GM19238 (cell line): ENCODE data around the gene ZDHHC17.

ENCODE experiments used
- DNase-seq: peaks from one replicate; pipeline ENCODE4 v3.0.0; 2011; ENCODE audit warnings: low spot score; ENCODE audit not compliant: insufficient read length

Gene ZDHHC17

DNA sequence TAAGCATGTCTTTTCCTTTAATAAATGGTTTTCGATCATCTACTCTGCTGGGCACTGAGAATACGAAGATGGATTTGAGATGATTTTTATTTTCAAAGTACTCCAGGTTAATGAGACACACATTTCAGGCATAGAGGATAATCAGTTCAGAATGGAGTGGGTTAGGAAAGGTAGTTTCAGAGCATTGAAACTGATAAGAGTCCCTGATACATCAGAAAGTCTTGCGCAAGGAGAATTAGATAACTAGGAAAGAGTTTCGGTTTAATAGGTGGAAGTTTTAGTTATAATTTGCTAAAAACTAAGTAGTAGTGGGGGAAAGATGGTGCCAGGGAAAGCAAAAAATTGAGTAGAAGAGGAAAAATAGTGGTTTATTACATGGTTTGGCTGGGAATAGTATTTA, 50.1 kb downstream of the ZDHHC17 start:
- DNase-seq = no peak

DNA sequence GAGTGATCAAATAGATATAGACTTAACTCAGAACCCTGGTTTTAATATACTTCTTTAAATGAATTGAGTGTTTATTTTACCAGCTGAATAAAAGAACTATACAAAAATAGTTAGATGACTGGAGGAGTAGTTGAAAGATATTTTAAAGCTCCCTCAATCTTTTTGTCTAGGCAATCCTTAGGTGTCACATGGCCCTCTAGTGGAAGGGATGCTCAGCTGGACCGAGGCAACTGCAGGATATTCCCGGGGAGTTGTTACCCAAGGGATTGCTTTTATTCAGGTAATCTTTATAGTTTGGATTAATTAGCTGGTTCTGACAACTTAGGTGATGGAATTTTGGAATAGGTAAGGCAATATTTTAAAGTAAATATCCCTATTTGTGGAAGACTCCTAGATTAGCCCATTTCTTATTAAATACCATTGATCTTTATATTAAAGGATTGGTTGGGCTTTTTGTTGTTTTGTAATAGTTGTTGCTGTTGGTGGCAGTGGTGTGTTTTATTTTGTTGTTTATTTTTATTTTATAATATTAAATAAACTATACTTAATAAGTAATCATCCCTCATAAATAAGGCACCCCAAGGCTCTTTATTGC, 57.1 kb downstream of the ZDHHC17 start:
- DNase-seq = no peak

DNA sequence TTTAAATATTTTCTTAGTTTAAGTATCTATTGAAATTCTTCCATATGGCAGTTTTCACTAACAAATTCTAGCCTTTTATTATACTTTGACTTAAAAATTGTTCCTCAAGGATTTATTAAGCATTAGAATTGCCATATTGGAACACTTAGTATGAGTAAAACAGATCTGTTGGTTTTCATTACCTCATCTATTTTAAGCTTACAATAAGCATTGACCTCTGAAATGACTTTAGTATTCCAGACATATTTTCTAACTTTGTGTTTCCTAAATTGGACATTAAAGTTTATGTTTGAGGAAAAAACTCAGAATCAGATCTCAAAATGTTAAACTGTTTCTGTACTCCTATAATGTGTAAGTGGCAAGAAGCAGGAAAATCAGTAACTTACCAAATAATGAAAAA, 66.5 kb downstream of the ZDHHC17 start:
- no peak for DNase-seq

DNA sequence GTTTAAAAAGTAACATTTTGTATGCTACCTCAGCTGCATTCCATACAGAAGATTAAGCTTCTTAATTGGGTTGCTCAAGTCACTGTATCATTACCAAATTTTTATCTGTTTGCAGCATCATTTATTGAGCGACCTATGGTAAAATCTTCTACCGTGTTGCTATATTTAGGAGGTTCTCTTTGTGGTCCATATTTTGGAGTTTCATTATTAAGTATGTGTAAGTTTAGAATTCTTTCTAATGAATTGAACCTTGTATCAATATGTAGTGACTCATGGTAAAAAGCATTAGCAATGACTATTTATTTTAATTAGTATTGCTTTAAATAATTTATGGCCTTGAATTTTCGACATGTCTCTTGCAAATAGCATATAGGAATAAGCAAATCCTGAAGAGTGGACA, 72.7 kb downstream of the ZDHHC17 start:
- DNase-seq = no peak

DNA sequence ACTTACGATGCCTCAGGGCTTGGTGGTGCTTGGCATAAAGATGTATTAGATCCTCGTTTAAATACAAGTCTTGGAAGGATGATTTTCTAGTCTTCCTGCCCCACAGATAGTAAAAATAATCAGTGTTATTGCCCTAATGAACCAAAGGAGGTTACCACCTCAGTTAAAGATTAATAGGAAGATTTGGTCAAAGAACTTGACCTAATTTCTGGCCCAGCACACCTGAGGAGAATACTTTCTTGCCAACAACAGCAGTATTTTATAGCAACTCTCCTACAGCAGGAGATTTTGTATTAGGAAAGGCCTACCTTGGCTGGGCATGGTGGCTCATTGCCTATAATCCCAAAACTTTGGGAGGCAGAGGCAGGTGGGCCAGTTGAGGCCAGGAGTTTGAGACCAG, 83.3 kb downstream of the ZDHHC17 start:
- no peak for DNase-seq

DNA sequence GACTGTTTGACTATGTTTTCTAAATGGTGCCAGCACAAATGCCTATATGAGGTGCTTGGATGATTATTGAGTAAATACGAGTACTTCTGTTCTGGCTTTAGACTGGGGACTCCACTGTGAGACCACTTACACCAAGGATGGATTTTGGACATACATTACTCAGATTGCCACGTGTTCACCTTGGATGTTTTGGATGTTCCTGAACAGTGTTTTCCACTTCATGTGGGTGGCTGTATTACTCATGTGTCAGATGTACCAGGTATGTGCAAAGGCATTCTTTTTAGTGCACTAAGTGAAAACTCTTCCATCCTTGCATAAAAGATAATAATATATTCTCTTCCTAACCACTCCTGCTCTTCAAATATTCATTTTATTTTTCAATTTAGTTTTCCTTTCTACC, 84.2 kb downstream of the ZDHHC17 start:
- no peak for DNase-seq

DNA sequence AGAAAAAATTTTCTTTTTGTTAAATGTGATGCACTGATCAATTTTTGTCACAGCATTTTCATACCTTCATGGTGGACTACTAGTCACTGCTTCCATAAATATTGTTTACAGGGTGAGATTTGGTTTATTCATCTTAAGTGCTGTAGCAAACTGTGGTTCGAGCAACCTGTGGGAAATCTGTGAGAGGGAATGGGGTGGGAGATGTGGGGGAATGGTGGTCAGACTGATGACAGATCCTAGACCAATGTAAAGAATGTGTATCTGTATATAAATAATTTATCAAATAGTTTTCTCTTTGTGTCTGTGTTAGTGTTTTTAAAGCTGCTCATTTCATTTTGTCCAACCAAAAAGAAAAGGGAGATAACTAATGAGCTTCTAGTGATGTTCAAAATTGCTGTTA, 88.2 kb downstream of the ZDHHC17 start:
- no peak for DNase-seq

DNA sequence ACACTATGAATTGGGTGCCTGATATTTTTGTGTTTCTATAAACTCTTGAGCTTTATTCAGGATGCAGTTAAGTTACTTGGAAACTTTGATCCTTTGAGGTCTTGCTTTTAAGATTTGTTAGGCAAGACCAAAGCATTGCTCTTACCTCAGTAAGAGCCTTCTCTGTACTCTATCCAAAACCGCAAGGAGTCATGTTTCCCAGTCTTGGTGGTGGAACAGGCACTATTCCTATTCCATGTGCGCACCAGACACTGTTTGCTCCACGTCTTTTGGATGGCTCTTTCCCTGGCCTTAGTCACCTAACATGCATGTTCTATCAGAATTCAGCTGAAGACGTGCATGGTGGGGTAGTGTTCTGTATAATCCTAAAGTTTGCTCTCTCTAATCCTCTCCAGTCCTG, 91.4 kb downstream of the ZDHHC17 start:
- DNase-seq = no peak

DNA sequence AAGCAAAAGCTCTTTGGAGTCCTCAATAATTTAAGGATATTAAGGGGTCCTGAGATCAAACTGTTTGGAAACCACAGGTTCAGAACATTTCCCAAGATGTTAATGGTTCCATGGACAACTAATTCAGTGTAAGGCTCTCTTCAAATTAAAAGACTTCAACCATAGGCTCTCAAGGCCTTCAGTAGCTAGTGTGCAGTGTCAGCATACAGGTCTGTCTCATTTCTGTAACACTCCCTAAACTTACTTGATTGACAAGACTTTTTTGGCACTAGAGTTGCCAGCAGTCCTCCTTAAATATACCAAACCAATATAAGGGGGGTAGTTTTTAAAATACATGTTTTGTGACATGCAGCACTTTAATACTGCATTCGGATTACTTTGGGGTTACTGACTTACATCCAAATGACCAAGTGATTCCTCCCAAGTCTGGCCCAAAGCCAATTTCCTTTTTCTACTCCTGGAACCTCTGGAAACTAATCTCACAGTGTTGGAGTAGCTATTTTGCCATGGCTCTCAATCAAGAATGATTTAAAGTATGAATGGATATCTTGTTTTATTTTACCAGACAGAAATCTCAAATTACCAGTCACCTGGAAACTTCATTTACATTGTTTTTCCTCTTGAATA, 92.2 kb downstream of the ZDHHC17 start:
- DNase-seq = no peak

DNA sequence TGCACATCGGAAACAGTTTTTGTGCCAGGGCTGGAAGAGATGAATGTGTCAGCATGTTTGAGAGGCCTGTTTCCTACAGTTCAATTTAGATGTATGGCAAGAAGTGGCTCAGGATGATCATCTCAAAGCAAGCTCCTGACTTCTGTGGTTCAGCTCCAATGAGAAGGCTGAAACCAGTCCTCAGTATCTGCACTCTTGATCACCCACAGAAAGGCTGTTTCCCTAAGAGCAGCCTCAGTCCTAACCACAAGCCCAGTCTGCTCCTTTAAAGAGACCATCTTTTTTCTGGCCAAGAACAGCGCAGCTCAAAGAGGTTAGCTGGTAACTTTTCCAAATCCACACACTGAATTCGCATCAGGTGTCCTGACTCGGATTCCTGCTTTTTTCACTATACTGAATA, 95.7 kb downstream of the ZDHHC17 start:
- DNase-seq = no peak

DNA sequence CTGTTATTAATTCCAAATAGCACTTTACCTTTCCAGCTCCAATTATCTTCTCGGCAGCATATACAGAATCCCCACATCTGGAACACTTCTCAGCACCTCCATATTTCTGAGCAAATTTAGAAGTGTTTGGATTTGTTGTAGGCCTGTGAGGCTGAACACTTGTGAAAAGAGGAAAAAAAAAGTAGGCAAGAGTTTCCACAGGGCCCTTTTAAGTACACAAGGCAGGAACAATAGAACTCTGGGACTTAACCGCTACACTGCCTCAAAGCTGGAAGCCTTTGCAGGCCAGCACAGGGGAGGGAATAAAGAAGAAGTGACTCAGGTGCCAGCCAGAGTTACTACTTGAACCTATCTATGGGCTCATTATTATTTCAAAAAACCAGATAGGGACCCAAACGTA, 96.3 kb downstream of the ZDHHC17 start:
- no peak for DNase-seq

DNA sequence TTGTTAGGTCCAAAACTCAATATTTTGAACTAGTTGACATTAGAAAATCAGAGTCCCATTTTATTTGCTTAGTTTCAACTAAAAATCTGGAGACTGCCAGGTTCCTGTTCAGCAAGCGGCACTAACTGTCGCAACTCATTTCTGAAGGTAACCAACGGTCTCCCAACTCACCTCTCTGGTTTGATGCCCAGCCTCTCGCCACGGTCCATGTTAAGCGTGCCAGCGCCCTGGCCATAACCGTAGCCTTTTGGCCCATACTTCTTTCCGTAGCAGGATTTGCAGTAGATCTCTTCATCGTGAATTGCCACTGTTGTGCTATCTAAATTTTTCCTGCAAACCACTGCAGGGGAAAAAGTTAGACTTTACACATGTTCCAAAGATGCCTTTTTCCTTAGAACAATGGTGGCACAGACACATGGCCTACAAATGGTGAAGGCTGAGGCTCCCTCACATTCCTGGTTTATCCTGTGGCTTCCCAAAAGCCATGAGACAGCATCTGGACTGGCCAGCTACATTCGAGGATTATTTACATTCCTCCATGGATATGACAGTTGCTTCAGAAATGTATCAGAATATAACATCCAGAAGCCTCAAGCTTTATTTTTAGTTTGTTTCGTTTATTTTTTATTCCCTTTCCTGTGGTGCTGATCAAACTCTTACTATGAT, 99.2 kb downstream of the ZDHHC17 start:
- DNase-seq = no peak

DNA sequence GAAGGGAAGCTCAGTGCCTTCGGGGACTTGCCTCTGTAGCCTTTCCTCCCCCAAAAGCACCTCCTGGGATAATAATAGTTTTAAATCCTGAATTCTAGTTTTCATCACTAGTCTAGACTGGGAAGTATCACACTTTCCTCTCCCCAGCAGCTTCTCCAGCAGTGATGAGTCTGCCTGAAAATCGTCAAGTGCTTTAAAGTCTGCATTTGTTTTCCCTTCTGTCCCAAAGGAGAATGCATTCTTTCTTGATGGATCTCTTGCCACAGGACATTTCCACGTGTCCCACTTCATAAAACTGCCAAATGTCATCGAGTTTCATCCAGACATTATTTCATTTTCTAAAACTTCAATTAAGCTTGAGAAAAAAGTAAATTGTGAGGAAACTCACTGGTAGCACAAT, 99.9 kb downstream of the ZDHHC17 start:
- DNase-seq = no peak

DNA sequence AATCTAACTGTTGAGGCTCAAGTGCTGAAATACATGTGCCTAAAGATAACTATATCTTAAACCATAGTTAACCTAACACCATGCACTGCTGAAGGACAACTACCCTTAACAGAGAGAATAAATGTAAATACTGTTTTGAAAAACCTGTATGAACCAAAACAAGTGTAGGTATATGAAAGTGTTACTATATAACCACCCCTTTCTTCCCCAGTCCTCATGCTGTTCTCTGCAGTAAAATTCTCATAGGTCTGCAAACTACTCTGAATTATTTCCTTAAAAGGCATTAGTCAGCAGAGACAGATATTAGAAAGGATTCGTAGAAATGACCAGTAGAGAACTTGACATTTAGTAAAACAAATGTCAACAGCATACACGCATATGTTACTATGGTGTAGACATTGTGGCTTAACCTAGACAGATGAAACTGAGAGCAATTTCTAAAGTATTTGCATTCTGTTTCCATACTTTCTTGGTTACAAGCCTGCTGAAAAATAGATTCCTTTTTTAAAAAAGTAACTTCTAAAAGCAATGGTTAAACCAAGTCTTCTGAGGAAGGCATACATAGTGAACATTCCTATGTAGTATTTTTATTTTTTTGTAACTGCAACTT, 101.0 kb downstream of the ZDHHC17 start:
- no peak for DNase-seq

DNA sequence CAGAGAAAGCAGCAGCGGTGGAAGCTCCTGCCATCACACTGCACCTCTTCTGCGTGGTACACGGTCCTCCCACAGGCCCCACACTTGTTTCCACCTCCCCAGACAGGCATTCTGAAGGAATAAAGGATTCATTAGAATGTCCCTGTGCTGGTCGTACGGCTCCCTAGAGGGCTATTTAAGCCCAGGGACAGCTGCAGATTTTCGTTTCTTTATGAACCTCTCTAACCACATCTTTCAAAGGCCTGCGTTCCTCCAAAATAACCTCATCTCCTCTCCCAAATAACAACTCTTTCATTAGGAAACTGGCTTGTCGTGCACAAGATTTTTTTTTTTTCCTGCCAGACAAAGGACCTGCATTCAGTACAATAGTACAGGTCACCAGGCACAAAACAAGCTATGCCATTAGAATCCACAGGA, 102.2 kb downstream of the ZDHHC17 start:
- no peak for DNase-seq

DNA sequence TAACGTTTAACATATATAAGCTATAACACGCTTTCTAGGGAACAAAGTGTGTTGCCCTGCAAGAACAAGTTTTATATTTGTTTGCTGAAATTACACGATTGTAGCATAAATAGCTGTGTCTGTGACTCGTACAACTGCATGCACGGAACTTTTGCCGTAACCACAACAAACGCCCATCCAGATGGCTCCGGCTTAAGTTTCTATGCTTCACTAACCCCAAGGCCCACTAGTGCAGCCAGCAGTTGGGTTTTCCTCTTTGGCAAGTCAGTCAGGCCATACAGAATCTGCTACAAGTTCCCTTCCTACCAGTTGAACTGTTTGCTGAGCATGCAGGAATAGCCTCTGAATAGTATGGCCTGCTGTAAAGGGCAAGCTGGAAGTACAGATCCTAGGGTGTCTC, 102.8 kb downstream of the ZDHHC17 start:
- no peak for DNase-seq

DNA sequence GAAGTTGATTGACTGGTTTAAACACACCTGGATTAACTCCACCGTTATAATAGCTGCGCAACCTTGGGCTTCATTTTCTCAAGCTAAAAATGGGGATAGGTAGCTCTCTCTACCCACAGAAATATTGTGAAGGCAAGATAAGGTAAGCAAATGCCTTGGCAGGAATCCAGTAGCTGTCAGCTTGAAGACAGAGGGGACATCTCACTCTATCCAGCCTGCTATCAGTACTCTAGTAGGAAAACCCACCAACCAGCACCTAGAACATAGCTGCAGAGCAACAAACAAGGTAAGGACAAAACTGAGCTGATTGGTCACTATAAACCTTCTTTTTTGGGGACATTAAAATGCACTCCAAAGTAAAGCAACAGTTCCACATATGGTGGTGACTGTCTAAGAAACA, 107.2 kb downstream of the ZDHHC17 start:
- no peak for DNase-seq

DNA sequence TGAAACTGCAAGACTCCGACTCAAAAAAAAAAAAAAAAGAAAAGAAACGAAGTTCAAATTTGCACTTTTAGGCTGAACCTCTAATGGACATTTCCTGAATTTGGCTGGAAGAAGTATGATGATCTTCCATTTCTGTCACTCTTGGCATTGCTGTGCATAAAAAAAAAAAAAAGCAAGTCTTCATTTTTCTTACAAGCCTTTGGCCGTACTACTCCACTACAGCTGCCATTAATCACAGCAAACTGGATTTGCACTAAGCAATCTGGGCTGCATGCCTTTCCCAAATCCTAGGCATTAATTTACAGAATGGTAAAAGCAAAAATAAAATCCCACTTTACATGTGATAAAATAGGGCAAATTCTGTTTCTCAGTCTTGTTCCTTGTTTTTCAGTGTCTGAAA, 107.8 kb downstream of the ZDHHC17 start:
- DNase-seq = no peak

DNA sequence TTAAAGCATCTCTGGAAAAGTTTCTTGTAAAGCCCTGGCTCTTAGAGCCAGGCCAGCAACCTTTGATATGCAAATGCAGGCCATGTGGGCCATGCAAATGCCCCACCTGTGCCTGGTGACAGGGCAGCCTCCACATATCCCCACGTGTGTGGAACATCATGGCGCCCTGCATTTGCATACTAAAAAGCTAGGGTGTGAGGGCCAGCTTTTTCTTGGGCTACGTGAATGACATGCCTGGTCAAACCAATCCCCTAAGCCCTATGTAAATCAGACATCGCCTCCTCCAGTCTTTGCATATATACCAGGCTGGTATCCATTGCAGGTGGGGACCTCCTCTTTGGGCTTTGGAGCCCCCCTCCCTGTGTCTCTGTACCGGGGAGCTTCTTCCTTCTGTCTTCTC, 108.5 kb downstream of the ZDHHC17 start:
- DNase-seq = no peak

DNA sequence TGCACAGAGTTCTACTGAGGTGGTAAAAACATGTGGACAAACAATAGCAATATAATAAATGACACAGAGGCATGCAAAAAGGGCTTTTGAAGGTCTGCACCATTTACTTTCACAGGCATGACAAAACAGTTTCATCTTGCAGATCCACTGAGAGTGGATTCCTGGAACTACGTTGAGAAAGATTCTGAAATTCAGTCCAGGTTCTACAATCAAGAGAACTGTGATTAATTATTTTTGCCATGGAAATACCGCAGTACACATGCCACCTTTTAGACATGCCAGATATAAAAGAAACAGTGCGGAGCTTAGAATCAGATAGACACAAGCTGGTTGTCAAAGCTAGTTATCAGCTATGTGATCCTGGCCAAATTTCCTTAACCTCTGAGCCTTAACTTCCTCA, 110.1 kb downstream of the ZDHHC17 start:
- DNase-seq = no peak

DNA sequence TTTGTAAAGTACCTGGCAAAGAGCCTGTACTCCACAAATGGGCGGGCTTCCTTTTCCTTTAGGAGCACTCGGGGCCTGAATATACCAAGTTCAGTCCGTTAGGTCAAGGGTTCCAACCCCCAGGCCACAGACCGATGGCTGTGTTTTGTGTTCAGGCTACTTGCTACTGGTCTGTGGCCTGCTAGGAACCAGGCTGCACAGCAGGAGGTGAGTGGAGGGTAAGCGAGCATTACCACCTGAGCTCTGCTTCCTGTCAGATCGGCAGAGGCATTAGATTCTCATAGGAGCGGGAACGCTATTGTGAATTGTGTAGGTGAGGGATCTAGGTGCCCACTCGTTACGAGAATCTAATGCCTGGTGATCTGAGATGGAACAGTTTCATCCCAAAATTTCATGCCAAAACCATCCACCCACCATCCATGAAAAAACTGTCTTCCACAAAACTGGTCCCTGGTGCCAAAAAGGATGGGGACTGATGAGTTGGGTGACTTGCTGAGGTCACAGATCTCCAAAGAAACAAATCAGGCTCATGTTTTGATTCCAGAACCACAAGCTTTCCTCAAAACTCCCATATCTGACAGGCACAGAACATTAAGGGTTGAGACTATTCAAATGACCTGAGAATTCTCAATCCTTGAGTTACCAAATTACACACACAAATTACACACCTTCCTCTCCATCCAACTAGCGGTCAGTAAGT, 110.7 kb downstream of the ZDHHC17 start:
- DNase-seq = no peak

DNA sequence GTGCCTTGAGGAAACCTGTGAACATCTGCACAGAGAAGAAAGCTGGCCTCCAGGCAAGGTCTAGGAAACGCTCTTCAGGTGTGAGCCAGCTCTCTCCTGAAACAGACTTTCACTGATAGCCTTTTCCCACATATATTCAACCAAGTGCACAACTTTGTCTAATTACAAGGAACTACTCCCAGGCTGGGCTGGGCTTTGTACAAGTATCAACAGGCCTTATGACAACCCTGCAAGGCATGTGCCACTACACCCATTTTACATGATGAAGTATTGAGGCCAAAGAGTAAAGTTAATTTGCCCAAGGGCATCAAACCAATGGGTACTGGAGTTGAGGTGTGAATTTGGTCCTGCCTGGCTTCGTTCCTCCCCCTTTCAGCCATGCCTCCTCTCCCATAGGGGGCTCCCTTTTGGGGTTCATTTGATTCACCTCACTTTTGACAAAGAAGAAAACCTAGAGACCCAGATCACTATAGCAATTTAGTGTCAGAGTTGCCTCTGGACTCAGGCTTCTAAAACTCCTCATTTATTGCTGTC, 112.8 kb downstream of the ZDHHC17 start:
- DNase-seq = no peak
